ENCODE results near the gene AGT.

AGT gene

GRCh38 chr1:230691615-230692014 is 22.3 kb downstream of the AGT start:
- Histone ChIP-seq H3K4me1 (no peaks in the 10 kb centered on the region), H3K36me3 (peaks cover 45% of the 10 kb centered on the region), H3K9me3 (no peaks in the 10 kb centered on the region), H3K4me3 (ENCODE audit: low read depth, low read length) (no peak overlapping the region), H3K27me3 (no peaks in the 10 kb centered on the region)
- DNase-seq = no peak
- TF ChIP-seq CTCF (IDR thresholded peaks at IDR 0.05; ENCODE audit: low read depth, low read length) = no peak

- H3K4me3 ChIP-seq (ENCODE audit: low read depth, low read length) = no peak overlapping the region
- H3K36me3 ChIP-seq = peaks cover 60% of the 10 kb centered on the region
- H3K9me3 ChIP-seq = no peaks in the 10 kb centered on the region
- no peak for DNase-seq
- no peaks in the 10 kb centered on the region for H3K27me3 ChIP-seq
- no peak for TF ChIP-seq CTCF (IDR thresholded peaks at IDR 0.05; ENCODE audit: low read depth, low read length)
- H3K4me1 ChIP-seq = no peaks in the 10 kb centered on the region
Observed at GRCh38 chr1:230690101-230690500, 23.8 kb downstream of the AGT start.

- Histone ChIP-seq H3K36me3 (peaks cover 68% of the 10 kb centered on the region), H3K4me3 (ENCODE audit: low read depth, low read length) (no peak overlapping the region), H3K4me1 (0 out of 2 replicates have a peak, but pooled peaks cover 2% of the 10 kb centered on the region), H3K27me3 (no peaks in the 10 kb centered on the region), H3K9me3 (no peaks in the 10 kb centered on the region)
- no peak for DNase-seq
- TF ChIP-seq CTCF (IDR thresholded peaks at IDR 0.05; ENCODE audit: low read depth, low read length) = no peak
Observed at GRCh38 chr1:230686747-230687146, 27.2 kb downstream of the AGT start.

GRCh38 chr1:230684998-230685397 is 28.9 kb downstream of the AGT start:
- H3K36me3 ChIP-seq = peaks cover 60% of the 10 kb centered on the region
- no peak for DNase-seq
- H3K9me3 ChIP-seq = no peaks in the 10 kb centered on the region
- no peak for TF ChIP-seq CTCF (IDR thresholded peaks at IDR 0.05; ENCODE audit: low read depth, low read length)
- no peak overlapping the region for H3K4me3 ChIP-seq (ENCODE audit: low read depth, low read length)
- H3K4me1 ChIP-seq = peaks cover 2% of the 10 kb centered on the region; the same call in 1 of the 2 replicates
- H3K27me3 ChIP-seq = no peaks in the 10 kb centered on the region

- TF ChIP-seq CTCF (IDR thresholded peaks at IDR 0.05; ENCODE audit: low read depth, low read length) = no peak
- Histone ChIP-seq H3K4me1 (peaks cover 2% of the 10 kb centered on the region; the same call in 1 of the 2 replicates), H3K27me3 (no peaks in the 10 kb centered on the region), H3K36me3 (peaks cover 60% of the 10 kb centered on the region), H3K9me3 (no peaks in the 10 kb centered on the region), H3K4me3 (ENCODE audit: low read depth, low read length) (no peak overlapping the region)
- DNase-seq = no peak
Observed at GRCh38 chr1:230684146-230684545, 29.8 kb downstream of the AGT start.

- Histone ChIP-seq H3K27me3 (no peaks in the 10 kb centered on the region), H3K4me3 (ENCODE audit: low read depth, low read length) (no peak overlapping the region), H3K4me1 (peaks cover 2% of the 10 kb centered on the region; the same call in 1 of the 2 replicates), H3K9me3 (no peaks in the 10 kb centered on the region), H3K36me3 (peaks cover 62% of the 10 kb centered on the region)
- no peak for TF ChIP-seq CTCF (IDR thresholded peaks at IDR 0.05; ENCODE audit: low read depth, low read length)
- DNase-seq = no peak
Observed at GRCh38 chr1:230682882-230683610, 30.9 kb downstream of the AGT start.
